Neutrophil (primary cell): ENCODE results near the gene ATXN2.
A peak's percentile ranks its signal among the peaks of the same experiment; 100 is the strongest.

Experiments
- H3K27ac ChIP-seq: fragments of 200-600 bp; sonication (generic); 2 replicates; pipeline ENCODE4 v1.5.1; 2016; ENCODE audit warnings: mild to moderate bottlenecking, moderate library complexity
- H3K27me3 ChIP-seq: fragments of 200-600 bp; sonication (generic); 2 replicates; pipeline ENCODE4 v1.6.0; 2016; ENCODE audit warnings: mild to moderate bottlenecking
- H3K36me3 ChIP-seq: fragments of 200-600 bp; sonication (generic); 2 replicates; pipeline ENCODE4 v1.5.1; 2017
- H3K4me1 ChIP-seq, 2 experiments: fragments of 200-600 bp in 1 of 2; sonication (generic) in 1 of 2; 1 replicate in 1 of 2; 2 replicates in 1 of 2; pipeline versions ENCODE4 v1.5.1 to v1.6.1; 2013 to 2016; ENCODE audit warnings: low read depth in 1 of 2, low read length in 1 of 2, mild to moderate bottlenecking in 1 of 2, moderate library complexity in 1 of 2; ENCODE audit not compliant: control insufficient read depth in 1 of 2, insufficient read depth in 1 of 2
- H3K4me3 ChIP-seq, 2 experiments: fragments of 200-600 bp in 1 of 2; sonication (generic) in 1 of 2; 1 replicate in 1 of 2; 2 replicates in 1 of 2; pipeline ENCODE4 v1.5.1; 2013 to 2016; ENCODE audit warnings: low read depth in 1 of 2, low read length in 1 of 2, mild to moderate bottlenecking in 1 of 2, moderate library complexity in 1 of 2
- H3K9me3 ChIP-seq: fragments of 200-600 bp; sonication (generic); 2 replicates; pipeline ENCODE4 v1.5.1; 2016
- TF ChIP-seq, protein P1 (sequence below): fragments of 200-600 bp; sonication (generic); IDR thresholded peaks from 2 replicates; pipeline ENCODE4 v1.5.1; 2016; ENCODE audit warnings: antibody characterized with exemption

ATXN2 gene

DNA sequence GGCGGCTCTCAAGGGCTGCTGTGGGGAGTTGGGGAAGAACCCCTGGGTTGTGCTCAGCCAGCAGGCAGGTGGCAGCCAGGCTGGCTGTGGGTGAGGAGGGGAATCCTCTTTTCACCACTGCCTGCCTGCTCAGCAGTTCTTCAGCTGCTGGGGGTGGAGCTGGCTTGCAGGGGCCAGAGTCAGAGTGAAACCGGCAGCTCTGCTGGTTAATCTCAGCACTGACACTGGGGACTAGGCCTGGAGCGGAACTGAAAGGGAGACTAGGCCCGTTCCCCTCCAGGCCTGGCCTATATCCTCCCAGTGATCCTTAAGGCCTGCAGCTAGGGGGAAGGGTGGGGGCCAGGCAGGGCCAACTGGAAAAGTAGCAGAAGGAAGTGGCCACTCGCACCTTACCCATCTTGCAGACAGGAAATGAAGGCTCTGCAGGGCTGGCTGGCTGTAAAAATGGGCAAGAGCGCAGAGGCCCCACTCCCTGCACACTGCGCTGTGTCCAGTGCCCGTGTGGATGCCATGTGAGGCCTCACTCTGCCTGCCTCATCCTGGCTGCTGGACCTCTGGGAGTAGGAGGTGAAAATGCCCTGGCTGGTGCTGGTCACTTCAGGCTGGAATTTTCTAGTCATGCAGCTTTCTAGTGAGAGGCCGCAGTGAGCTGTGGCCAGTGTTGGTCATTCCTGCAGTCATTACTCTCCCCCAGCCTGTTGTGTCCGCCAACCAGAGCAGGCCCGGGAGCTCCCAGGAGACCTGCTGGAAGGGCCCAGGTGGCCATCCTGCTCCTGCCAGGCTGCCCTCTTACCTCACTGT lies 154.0 kb downstream of the ATXN2 start:
- peak overlapping the region in 1 of 2 experiments; percentile 16 for H3K4me3 ChIP-seq
- peaks cover 34% of the 10 kb centered on the region for H3K36me3 ChIP-seq
- no peaks in the 10 kb centered on the region for H3K9me3 ChIP-seq
- H3K4me1 ChIP-seq: peaks cover 50 to 53% of the 10 kb centered on the region in 2 experiments
- H3K27me3 ChIP-seq: no peaks in the 10 kb centered on the region
- H3K27ac ChIP-seq: peak overlapping the region; percentile 80
- TF ChIP-seq, protein P1, sequence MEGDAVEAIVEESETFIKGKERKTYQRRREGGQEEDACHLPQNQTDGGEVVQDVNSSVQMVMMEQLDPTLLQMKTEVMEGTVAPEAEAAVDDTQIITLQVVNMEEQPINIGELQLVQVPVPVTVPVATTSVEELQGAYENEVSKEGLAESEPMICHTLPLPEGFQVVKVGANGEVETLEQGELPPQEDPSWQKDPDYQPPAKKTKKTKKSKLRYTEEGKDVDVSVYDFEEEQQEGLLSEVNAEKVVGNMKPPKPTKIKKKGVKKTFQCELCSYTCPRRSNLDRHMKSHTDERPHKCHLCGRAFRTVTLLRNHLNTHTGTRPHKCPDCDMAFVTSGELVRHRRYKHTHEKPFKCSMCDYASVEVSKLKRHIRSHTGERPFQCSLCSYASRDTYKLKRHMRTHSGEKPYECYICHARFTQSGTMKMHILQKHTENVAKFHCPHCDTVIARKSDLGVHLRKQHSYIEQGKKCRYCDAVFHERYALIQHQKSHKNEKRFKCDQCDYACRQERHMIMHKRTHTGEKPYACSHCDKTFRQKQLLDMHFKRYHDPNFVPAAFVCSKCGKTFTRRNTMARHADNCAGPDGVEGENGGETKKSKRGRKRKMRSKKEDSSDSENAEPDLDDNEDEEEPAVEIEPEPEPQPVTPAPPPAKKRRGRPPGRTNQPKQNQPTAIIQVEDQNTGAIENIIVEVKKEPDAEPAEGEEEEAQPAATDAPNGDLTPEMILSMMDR: no peak

DNA sequence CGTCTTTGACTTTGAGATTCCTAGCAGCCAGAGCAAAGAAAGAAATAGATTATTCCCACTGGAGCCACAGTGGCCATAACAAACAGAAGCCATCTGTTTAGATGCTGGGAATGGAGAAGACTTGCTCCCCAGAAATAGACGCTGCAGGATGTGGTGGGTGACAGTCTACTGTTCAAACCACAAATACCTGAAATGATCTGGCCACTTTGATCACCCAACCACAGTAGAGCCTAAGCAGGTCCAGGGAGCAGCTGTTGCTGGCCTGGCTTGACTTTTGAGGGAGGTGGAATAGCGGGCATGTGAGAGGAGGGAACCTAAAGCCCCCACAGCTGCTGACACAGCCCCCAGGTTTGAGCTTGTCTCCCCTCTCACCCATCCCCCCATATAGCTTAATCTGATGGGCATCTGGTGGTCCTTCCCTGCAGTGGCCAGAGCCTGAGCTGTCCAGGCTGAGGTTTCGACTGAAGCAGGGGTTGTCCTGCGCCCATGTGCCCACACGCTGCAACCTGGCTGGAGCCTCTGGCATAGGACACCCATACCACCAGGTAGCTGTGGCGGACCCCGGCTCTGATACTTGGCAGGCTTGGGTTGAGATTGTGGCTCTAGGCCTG lies 154.7 kb downstream of the ATXN2 start:
- Histone ChIP-seq H3K27ac (peak overlapping the region; percentile 80), H3K9me3 (no peaks in the 10 kb centered on the region), H3K36me3 (peaks cover 29% of the 10 kb centered on the region), H3K27me3 (no peaks in the 10 kb centered on the region), H3K4me3 (peak overlapping the region in 1 of 2 experiments; percentile 16), H3K4me1 (peaks cover 57 to 59% of the 10 kb centered on the region in 2 experiments)
- TF ChIP-seq, protein P1: no peak

DNA sequence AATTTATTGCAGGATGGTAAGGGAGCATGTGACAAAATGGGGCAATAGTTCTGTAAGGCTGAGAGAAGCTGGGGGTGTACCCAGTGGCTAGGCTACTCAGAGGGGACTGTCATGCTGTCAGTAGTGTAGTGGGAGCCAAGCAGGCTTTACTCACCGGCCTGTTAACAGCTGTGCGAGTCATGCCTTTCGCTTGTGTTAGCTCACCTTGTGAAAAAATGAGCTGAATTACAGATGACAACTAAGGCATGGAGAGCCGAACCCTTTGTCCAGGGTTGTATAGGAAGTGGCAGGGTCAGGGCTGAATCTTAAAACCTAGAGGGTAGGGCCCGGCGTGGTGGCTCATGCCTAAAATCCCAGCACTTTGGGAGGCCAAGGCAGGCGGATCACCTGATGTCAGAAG lies 155.5 kb downstream of the ATXN2 start:
- no peaks in the 10 kb centered on the region for H3K9me3 ChIP-seq
- peaks cover 21% of the 10 kb centered on the region for H3K36me3 ChIP-seq
- TF ChIP-seq, protein P1: no peak
- H3K27ac ChIP-seq: peak overlapping the region; percentile 80
- no peak overlapping the region for H3K4me3 ChIP-seq
- H3K27me3 ChIP-seq: no peaks in the 10 kb centered on the region
- peaks cover 61 to 67% of the 10 kb centered on the region in 2 experiments for H3K4me1 ChIP-seq

DNA sequence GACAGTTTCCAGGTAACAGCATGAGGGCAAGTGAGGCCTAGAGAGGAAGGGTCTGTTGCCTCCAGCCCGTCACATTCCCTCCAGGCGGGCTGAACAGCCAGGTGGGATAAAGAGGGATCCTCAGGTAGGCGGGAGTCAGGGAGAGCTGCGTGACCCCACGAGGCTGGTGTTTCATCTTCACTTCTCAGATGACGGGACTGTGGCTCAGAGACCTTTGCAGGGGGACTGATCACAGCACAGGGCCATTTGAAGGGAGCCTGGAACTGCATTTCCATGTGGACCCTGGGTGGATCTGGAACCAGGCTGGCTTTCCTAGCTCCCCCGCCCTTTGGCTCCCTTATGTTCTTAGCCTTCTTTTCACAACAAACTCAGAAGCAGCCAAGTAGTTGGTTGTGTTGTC lies 156.0 kb downstream of the ATXN2 start:
- Histone ChIP-seq H3K27me3 (no peaks in the 10 kb centered on the region), H3K27ac (peak overlapping the region; percentile 80), H3K36me3 (peaks cover 16% of the 10 kb centered on the region), H3K4me1 (peaks cover 66 to 72% of the 10 kb centered on the region in 2 experiments), H3K4me3 (no peak overlapping the region), H3K9me3 (no peaks in the 10 kb centered on the region)
- TF ChIP-seq, protein P1: no peak

DNA sequence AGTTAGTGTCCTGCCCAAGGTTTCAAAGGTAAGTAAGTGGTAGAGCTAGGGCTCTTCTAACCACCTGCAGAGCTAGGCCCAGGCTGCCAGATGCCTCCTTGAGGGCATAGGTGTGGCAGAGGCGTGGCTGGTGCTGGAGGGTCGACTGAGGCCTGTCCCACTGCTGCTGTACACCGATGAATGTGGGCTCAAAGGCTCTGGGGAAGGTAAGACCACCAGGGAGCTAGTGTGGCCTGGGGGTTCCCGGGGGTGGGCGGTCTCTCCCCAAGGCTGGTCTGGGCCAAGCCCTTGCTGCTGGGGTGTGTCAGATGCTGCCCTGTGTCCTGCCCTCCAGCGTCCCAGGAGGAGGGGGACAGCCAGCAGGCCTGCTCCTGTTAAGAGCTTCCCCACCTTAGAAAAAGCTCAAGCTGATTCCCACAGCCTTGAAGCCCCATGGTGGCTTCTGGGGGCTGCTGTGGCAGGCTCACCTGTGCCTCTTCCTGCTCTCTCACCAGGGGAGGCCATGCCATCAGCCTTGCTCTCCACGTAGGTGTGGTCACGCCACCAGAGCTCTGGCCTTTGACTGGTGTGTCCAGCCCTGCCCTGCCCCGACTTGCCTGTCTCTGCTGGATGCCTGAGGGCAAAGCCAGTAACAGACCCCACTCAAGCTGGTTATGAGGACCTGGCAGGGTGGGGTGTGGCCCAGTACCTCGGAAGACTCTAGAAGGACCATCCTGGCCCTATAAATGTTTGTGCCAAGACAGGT lies 156.6 kb downstream of the ATXN2 start:
- TF ChIP-seq, protein P1: no peak
- H3K36me3 ChIP-seq: peaks cover 10% of the 10 kb centered on the region
- H3K27ac ChIP-seq: peak overlapping the region; percentile 80
- peaks cover 72 to 78% of the 10 kb centered on the region in 2 experiments for H3K4me1 ChIP-seq
- no peak overlapping the region for H3K4me3 ChIP-seq
- no peaks in the 10 kb centered on the region for H3K9me3 ChIP-seq
- no peaks in the 10 kb centered on the region for H3K27me3 ChIP-seq
